NCI-H774 (cell line): ENCODE results near the gene SLC16A7.
"Not testable (repeated sequence)": the region's sequence is repeated elsewhere in the genome, so short reads cannot be mapped to it uniquely, and the experiment has no call there.

ENCODE experiments used
- DNase-seq: peaks from one replicate; lab custom pipeline; 2025; lab: John Stamatoyannopoulos, UW

Gene SLC16A7

GRCh38 chr12:59736359-59736758 lies 140.5 kb downstream of the SLC16A7 start:
- DNase-seq, result no peak

- no peak for DNase-seq
These were observed 141.0 kb downstream of the SLC16A7 start for GRCh38 chr12:59736786-59737185.

- DNase-seq, result no peak
These were observed 142.1 kb downstream of the SLC16A7 start for GRCh38 chr12:59737725-59738463.

- DNase-seq, result no peak
These were observed 147.0 kb downstream of the SLC16A7 start for GRCh38 chr12:59742841-59743240.

GRCh38 chr12:59744564-59744963 lies 148.7 kb downstream of the SLC16A7 start:
- no peak for DNase-seq

- DNase-seq, result not testable (repeated sequence)
These were observed 155.3 kb downstream of the SLC16A7 start for GRCh38 chr12:59751091-59751490.

GRCh38 chr12:59761542-59761941 lies 165.7 kb downstream of the SLC16A7 start:
- no peak for DNase-seq

- no peak for DNase-seq
These were observed 168.0 kb downstream of the SLC16A7 start for GRCh38 chr12:59763835-59764234.

- DNase-seq, result no peak
These were observed 172.2 kb downstream of the SLC16A7 start for GRCh38 chr12:59768031-59768430.

- DNase-seq, result no peak
These were observed 184.8 kb downstream of the SLC16A7 start for GRCh38 chr12:59780605-59781135.

GRCh38 chr12:59787610-59788009 lies 191.8 kb downstream of the SLC16A7 start:
- no peak for DNase-seq

- DNase-seq, result no peak
These were observed 196.8 kb downstream of the SLC16A7 start for GRCh38 chr12:59792647-59793046.

GRCh38 chr12:59803735-59804134 lies 207.9 kb downstream of the SLC16A7 start:
- DNase-seq, result no peak

GRCh38 chr12:59808317-59808910 lies 212.6 kb downstream of the SLC16A7 start:
- no peak for DNase-seq

GRCh38 chr12:59811991-59812390 lies 216.2 kb downstream of the SLC16A7 start:
- no peak for DNase-seq

GRCh38 chr12:59812716-59813115 lies 216.9 kb downstream of the SLC16A7 start:
- no peak for DNase-seq

GRCh38 chr12:59820594-59821011 lies 224.8 kb downstream of the SLC16A7 start:
- DNase-seq, result no peak

GRCh38 chr12:59823567-59823966 lies 227.7 kb downstream of the SLC16A7 start:
- DNase-seq, result no peak

- DNase-seq, result no peak
These were observed 231.9 kb downstream of the SLC16A7 start for GRCh38 chr12:59827767-59828166.

GRCh38 chr12:59828521-59828920 lies 232.7 kb downstream of the SLC16A7 start:
- DNase-seq, result no peak

GRCh38 chr12:59833408-59833807 lies 237.6 kb downstream of the SLC16A7 start:
- DNase-seq, result no peak

- no peak for DNase-seq
These were observed 239.0 kb downstream of the SLC16A7 start for GRCh38 chr12:59834659-59835474.
